HL-60 (cell line): ENCODE results near the gene NTNG2.

Source experiments
- POLR2AphosphoS5 ChIP-seq: IDR thresholded peaks from 2 replicates; pipeline ENCODE4 v1.6.1; 2012; ENCODE audit warnings: low read depth
- TF ChIP-seq, protein P1 (sequence below): IDR thresholded peaks from one replicate; pipeline ENCODE4 v1.5.1; 2011; ENCODE audit warnings: low read length, control low read depth, inconsistent platforms; ENCODE audit not compliant: insufficient read depth

DNA sequence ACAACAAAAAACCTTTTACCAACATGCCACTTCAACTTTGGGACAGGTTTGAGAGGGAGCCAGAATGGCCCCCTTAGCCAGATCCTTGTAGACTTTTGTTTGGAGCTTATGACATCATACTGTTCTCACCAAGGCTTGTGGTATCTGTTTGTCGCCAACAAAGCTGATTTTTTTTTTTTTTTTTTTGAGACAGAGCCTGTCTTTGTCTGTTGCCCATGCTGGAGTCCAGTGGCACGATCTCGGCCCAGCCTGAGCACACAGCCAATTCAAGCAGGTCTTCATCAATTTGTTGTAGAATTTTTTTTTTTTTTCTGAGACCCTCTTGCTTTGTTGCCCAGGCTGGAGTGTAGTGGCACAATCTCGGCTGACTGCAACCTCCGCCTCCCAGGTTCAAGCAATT, 26.4 kb upstream of the NTNG2 start:
- no peak for TF ChIP-seq POLR2AphosphoS5
- TF ChIP-seq, protein P1, sequence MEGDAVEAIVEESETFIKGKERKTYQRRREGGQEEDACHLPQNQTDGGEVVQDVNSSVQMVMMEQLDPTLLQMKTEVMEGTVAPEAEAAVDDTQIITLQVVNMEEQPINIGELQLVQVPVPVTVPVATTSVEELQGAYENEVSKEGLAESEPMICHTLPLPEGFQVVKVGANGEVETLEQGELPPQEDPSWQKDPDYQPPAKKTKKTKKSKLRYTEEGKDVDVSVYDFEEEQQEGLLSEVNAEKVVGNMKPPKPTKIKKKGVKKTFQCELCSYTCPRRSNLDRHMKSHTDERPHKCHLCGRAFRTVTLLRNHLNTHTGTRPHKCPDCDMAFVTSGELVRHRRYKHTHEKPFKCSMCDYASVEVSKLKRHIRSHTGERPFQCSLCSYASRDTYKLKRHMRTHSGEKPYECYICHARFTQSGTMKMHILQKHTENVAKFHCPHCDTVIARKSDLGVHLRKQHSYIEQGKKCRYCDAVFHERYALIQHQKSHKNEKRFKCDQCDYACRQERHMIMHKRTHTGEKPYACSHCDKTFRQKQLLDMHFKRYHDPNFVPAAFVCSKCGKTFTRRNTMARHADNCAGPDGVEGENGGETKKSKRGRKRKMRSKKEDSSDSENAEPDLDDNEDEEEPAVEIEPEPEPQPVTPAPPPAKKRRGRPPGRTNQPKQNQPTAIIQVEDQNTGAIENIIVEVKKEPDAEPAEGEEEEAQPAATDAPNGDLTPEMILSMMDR: no peak
